HG03060 (cell line): Measurements from ENCODE around the gene ESR2.
"Not testable (repeated sequence)": the region's sequence is repeated elsewhere in the genome, so short reads cannot be mapped to it uniquely, and the experiment has no call there.

ENCODE experiments used
- ATAC-seq: cut with Tn5 transposase; IDR thresholded peaks from one replicate; pipeline ENCODE4 v1.9.1; 2021; ENCODE audit warnings: low read depth, moderate number of reproducible peaks; ENCODE audit not compliant: unreplicated experiment

ESR2 gene

DNA sequence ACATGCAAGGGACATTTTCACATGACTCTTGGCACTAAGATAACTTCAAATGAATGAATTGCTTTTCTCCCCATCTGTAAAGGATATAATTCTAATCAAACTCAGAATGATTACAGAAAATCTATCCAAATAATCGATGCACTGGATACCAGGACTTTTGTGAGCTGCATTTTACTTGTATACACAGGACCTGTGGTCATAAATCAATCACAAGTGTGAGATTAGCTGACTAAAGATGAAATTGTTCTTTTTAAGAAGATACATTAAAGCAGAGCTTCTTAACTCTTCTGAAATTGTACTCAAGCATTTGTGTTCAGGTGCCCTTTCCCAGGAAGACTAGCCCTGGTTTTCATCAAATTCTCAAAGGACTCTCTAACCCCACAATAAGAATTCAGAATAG is 66.3 kb downstream of the ESR2 start:
- no peak for ATAC-seq

DNA sequence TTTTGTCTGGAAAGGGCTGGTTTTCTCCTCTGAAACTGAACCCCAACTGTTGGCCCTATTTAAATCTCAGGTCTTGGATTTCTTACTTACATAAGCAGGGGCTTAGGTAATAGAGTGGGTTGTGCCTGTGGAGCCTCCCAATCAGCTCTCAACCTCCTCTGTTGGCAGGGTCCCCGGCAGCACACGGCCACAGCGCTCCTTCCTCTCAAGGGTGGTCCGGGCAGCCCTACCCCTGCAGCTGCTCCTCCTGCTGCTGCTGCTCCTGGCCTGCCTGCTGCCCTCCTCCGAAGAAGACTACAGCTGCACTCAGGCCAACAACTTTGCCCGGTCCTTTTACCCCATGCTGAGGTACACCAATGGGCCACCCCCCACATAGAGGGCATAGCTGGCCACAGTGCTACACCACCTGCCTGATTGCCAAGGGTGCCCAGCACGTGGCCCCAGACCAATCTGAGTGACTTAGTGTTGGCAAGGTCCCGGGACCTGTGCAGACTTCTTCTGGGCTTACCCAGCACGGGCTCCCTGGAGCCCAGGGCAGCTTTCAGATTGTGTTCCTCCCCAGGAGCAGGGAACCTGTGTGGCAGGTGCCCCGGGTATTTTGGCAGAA is 68.9 kb downstream of the ESR2 start:
- no peak for ATAC-seq

DNA sequence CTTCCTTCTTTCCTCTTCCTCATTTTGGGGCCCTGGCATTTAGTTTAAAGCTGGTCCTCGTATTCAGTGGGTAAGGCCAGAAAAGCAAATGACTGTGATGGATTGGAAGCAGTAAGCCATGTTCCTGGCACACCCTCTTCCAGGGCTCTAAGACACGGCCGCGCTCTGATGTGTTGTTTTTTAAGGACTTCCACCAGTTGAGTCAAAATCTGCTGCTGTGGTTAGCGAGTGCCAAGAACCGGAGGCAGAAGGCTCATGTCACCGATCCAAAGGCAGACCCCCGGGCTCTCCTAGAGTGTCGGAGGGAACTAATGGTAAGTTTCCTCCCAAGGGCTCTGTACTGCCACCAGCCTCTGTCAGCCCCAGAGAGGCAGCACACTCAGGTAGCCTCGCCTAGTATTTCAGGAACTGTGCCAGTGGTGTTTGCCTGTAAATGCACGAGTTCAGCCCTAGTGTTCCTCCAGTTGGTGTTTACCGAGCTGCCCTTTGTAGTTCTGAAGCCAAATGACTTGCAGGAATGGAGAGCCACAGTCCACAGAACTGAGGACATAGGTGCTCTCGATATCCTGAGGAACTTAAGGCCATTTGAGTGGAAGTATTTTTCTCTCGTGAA is 72.7 kb downstream of the ESR2 start:
- ATAC-seq = no peak

DNA sequence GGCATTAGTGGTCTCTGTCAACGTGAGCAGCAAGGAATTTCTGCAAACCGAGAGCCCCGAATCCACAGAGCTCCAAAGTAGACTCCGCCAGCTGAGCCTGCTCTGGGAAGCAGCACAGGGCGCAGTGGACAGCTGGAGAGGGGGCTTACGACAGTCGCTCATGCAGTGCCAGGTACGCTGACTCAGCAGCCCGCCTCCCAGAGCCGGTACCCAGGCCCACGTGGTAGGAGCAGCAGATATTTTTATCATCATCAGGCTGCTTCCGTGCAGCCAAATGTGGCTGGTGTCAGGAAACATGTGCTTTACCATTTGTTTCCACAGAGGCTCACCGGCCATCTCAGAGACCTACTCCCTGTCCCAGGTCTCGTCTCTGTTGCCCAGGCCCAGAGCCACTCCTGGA is 73.7 kb downstream of the ESR2 start:
- no peak for ATAC-seq

DNA sequence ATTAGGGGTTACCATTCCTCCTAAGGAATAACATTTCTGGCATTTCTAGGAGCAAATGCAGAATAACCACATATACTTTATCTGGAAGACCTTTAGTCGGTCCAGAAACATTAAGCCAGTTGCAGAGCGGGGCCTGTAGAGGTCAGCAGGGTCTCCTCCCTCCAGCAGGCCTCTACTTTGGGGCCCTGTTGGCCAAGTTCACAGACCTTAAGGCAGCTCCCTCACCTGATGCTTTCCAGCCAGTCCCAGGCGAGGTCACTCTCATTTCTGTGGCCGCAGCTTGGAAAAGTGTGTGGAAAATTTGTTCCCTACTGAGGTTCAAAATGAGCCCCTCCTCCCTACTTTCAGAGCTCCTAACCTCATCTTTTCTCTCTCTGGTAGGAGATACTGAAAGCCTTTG is 74.1 kb downstream of the ESR2 start:
- ATAC-seq = no peak

DNA sequence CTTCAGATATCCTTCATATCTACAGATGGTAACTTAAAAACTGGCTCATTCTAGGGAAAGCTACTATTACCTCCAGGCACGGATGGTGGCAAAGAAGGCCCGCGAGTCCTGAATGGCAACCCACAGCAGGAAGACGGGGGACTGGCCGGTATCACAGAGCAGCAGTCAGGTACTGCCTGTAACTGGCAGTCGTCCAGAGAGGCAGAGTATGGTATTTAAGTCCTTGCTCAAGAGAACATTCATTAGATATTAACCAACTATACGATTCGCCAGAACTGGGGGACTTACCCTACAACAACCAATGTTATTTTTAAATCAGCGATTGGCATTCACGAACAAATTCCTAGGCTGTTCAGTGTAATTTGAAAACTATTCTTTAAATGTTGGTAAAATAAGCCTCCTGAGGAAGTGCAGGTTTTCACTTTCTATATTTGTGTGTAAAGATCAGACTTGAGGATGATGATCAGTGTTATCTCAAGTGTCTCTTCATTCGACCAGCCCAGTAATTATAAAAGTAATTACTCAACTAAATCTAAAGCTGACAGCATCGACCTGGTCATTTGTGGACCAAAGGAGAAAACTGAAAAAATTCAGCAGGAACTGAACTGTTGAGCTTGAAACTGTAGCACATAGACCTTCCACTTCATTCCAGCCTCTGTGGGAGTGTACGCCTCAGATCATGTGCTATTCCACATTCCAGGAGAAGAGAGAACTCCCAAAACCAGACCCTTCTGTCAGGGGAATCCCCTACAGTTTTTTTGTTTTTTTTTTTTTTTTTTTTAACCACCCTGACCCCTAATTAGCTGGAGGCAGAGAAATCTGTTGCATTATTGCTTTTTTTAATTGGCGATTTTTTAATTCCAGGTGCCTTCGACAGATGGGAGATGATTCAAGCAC is 75.6 kb downstream of the ESR2 start:
- ATAC-seq = no peak

DNA sequence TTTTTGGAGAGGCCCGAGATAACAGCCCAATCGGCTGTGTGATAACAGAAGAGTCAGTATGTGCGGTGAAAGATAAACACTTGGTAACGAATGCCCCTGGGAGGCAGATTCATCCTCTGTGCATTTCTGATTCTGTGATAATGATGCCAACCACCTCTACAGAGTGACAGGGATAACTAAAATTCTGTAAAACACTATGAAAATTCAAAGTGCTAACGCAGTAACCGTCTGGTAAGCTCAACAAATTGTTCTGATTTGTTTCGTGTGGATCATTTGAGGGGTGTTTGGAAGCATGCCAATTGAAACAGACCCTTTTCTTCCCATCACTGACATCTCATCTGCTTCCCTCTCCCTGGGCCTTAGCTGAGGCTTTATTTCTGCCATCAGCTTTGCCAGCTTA is 76.3 kb downstream of the ESR2 start:
- no peak for ATAC-seq

DNA sequence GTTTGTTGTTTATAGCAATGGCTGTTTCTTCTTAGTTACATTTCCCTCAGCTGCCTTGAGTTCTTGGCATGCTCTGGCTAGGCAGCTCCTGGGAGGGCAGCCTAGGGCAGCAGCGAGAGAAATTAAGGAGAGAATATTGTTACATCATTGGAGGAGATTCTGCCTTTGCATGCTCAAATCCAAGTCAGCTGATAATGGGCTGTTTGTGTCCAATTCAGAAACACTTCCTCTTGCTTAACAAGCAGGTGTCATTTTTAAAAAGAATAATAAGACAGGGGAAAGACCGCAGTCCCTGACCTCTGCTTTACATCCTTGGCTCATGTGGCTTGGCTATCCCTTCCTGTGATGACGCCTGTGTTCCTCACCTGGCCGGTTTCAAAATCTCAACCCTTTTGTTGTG is 76.9 kb downstream of the ESR2 start:
- no peak for ATAC-seq

DNA sequence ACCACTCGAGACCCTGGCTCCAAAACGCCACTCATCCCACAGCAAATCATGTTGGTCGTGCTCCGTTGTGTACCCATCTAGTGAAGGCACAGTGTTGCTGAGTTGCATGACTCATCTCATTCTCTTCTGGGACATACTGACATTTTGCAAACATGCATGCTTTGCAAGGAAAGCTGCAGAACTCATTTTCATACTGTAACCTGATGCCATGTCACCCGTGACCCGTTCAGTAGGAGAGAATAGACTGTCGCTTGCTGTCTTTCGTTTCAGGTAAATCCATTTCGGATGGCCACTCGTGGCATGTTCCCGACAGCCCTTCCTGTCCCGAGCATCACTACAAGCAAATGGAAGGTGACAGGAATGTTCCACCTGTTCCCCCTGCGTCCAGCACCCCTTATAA is 78.2 kb downstream of the ESR2 start:
- ATAC-seq = no peak

DNA sequence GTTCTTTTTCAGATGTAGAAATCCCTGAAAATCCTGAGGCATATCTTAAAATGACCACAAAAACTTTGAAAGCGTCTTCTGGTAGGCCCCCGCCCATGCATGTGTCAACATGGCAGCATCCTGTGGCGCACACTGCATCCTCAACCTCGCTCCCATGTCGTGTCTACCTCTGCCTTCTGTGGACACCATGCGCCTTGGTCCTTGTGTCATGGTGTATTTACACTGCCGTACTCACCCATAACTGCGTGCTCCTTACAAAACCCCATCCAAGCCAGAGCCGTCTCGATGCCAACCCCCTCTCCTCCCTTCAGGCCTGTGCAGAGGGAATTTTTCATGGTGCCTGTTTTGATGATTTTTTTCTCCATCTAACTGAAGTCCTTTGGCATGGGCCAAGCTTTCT is 78.9 kb downstream of the ESR2 start:
- no peak for ATAC-seq

DNA sequence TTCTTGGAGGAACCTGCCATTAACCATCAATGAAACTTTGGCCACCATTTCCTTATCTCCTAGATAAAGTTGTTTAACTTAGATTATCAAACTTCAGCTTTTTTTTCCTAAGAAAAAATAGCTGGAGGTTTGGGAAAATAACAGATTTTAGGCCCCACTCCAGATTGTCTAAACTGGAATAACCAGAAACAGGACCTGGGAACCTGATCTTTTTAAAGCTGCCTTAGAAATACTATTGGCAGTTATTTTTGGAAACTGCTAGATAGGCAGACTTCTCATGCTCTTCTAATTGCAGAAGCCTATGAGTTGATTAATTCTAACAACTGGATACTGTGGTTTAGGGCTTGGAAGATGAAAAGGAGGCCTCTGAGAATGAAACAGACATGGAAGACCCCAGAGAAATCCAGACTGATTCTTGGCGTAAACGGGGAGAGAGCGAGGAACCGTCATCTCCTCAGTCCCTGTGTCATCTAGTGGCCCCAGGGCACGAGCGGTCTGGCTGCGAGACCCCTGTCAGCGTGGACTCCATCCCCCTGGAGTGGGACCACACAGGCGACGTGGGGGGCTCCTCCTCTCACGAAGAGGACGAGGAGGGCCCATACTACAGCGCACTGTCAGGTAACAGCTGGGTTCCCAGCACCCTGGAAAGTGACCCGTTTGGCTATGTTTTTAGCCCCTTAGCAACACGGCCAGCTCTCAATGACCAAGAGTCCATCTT is 80.2 kb downstream of the ESR2 start:
- no peak for ATAC-seq

DNA sequence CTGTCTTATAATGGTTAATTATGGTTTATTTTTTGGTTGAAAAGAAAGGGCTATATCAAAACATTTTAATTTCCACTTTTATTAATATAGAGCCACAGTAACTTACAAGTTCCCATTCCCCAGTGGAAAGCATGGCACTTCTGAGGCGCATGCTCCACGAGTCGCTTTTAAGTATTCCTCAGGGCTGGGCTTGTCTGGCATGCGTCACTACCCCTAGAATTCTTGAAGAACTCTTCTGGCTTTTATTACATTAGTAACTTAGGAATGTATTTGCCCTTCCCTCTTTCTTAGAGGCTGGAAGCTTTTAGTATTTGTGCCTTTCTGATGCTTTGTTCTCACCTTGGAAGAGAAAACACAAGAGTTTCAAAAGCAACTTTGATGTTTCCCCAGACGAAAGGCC is 81.1 kb downstream of the ESR2 start:
- ATAC-seq = no peak

DNA sequence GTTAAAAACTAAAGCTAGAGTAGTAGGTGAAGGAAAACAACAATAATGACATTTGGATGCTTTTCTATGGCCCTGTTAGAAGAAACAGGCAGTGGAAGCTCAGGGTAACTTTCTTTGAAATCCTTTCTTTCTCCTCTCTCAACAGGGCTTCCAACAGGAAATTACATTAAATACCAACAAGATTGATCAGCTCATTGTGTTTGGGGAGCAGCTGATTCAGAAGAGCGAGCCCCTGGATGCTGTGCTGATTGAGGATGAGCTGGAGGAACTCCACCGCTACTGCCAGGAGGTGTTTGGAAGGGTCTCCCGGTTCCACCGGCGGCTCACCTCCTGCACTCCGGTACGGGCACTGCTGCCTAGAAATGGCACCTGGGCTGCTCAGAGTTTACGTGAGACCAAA is 81.5 kb downstream of the ESR2 start:
- no peak for ATAC-seq

DNA sequence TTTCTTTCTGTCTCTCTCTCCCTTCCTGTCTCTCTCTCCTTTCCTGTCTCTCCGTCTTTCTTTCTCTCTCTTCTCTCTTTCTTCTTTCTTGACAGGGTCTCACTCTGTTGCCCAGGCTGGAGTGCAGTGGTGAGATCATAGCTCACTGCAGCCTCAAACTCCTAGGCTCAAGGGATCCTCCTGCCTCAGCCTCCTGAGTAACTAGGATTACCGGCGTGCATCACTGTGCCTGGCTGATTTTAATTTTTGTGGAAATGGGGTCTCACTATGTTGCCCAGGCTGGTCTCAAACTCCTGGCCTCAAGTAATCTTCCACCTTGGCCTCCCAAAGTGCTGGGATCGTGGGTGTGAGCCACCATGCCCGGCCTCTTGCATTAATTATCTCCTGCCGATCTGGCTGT is 83.3 kb downstream of the ESR2 start:
- ATAC-seq = not testable (repeated sequence)

DNA sequence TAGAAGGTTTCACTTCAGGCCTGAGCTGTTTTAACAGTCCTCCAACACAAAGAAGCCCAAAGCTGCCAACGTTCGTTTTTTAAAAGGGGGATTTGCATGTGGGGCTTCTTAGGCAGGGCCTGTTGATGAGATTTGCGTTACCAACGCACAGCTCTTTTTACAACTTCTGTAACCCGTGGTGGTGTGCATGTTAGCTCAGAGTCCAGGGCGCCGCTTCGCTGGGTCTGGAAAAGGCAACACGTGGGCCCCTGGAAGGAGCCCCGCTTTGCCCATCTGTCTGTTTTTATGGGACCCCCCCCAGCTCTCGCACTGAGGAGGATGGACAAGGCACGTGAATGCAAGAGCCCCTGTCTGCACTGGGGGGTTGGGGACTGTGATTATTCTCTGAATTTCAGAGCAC is 84.0 kb downstream of the ESR2 start:
- no peak for ATAC-seq

DNA sequence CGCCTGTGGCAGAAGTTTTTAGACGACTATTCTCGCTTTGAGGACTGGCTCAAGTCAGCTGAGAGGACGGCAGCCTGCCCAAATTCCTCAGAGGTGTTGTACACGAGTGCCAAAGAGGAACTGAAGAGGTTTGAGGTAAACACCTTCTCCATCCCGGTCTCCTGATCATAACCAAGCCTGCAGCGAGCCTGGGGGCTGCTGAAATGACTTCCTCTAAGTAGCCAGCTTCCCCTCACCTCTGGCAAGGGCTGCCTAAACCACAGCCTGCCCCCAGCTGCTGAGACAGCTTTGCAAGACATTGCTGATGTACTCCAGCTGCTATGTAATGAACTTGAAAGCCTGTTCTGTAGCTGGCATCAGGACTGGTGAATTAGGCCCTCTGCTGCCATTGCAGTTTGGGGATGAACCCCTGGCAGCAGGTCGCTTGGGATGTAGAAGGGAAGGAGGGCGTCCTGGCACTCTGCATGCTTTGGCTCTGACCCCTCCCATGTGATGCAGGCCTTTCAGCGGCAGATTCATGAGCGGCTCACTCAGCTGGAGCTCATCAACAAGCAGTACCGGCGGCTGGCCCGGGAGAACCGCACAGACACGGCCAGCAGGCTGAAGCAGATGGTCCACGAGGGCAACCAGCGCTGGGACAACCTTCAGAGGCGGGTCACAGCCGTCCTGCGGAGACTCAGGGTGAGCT is 84.6 kb downstream of the ESR2 start:
- peak; percentile 85 for ATAC-seq

DNA sequence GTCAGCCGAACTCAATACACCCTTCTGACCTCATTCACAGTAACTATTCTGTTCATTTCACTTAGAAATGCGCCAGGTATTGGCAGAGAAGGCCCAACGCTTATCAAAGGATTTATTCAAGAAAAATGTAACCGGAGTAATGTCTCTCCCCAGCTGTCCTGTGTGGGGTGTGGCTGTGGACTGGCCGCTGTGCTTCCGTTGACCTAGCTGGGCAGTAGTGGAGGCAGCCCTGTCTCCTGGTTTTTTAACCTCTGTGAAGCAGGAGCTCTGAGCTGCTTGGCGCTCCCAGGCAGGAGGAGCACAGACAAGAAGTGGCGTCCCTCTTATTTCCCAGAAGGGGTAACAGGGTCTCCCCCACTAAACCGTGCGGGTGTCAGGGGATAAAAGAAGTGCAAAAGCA is 85.2 kb downstream of the ESR2 start:
- no peak for ATAC-seq

DNA sequence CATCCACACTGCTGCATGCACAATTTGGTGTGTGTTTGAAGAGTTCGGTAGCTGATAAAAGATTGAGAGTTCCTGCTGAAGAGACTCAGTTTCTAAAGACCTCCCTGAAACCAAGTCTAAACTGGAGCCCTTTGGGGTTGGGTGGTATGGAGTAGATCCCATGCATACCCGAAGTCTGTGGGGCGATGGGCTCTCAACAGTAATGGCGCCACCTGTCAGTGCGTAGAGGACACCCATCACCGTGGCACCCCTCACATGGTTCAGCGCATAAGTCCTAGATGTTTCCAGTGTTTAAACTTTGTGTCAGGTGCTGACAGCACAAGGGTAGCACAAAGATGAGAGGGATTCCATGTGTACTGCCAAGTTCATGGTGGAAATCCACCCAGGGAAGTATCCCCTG is 85.9 kb downstream of the ESR2 start:
- ATAC-seq = no peak

DNA sequence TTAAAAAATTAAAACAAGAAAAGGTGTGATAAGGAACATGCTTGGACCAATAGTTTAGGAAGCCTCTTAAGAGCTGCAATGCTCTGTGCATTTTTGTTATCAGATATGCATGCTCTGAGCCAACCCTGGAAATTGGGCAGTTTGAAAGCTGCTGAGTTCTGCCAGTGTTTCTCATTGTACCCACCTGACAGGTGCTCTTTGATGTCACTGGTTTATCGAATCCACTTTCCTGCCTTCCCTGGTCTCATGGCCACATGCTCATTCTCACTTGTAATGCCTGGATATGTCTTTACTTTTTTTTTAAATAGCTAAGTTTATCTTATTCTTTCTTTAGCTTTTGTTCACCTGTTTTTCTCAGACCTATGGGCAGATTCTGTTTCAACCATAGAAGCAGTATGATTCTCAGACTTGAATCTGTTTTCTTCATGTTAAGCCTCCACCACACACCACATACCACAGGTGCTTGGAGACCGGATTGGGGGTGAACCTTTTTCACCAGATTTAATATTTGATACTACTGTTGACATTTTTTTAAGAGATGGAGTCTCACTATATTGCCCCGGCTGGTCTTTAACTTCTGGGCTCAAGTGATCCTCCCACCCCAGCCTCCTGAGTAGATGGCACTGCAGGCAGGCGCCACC is 90.7 kb downstream of the ESR2 start:
- ATAC-seq = no peak

DNA sequence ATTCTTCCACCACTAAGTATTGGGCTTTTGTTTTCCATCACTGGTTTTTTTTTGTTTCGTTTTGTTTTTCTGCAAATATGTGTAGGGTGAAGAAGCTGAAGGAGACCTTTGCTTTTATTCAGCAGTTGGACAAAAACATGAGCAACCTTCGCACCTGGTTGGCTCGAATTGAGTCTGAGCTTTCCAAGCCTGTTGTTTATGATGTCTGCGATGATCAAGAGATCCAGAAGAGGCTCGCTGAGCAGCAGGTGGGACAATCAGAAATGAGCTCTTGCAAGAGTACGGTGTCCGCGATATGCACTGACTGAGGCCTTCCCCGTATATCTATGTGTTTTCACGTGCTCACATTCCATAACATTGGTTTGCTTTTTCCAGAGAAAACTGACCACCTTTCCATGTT is 91.5 kb downstream of the ESR2 start:
- ATAC-seq = no peak
